SJCRH30 (cell line): ENCODE measurements around the gene RPP25. TPM values are rescaled to one million over a fixed set of nuclear protein-coding genes. Genes with fewer than 3 reads are reported as not detected.
"Not testable (repeated sequence)": the region's sequence is repeated elsewhere in the genome, so short reads cannot be mapped to it uniquely, and the experiment has no call there.

Source experiments
- DNase-seq, 2 experiments: peaks; one replicate each; pipeline ENCODE4 v3.0.0-alpha.2; 2015 to 2020
- H3K27ac ChIP-seq: fragments of 250-450 bp; sonication (Bioruptor Pico); 2 replicates; pipeline ENCODE4 v1.5.1; 2020; ENCODE audit warnings: mild to moderate bottlenecking, moderate library complexity
- H3K27me3 ChIP-seq: fragments of 250-450 bp; sonication (Bioruptor Pico); 2 replicates; pipeline ENCODE4 v1.5.1; 2020; ENCODE audit warnings: mild to moderate bottlenecking, moderate library complexity
- H3K36me3 ChIP-seq: fragments of 250-450 bp; sonication (Bioruptor Pico); 2 replicates; pipeline ENCODE4 v1.5.1; 2020; ENCODE audit warnings: mild to moderate bottlenecking, moderate library complexity
- H3K4me1 ChIP-seq: fragments of 250-450 bp; sonication (Bioruptor Pico); 2 replicates; pipeline ENCODE4 v1.5.1; 2020; ENCODE audit warnings: mild to moderate bottlenecking, moderate library complexity
- H3K4me3 ChIP-seq: fragments of 250-450 bp; sonication (Bioruptor Pico); 2 replicates; pipeline ENCODE4 v1.5.1; 2020; ENCODE audit warnings: mild to moderate bottlenecking, moderate library complexity
- H3K9me3 ChIP-seq: fragments of 250-450 bp; sonication (Bioruptor Pico); replicated peaks from 2 replicates; pipeline ENCODE4 v1.5.1; 2020; ENCODE audit warnings: mild to moderate bottlenecking, moderate library complexity
- total RNA-seq: library from RNA; depleted of rRNA; stranded (reverse); fragments of >200 nt; shearing (Covaris generic); gene quantifications from 2 replicates; pipeline ENCODE4 v1.2.3, GENCODE V29; 2014

RPP25 gene
- total RNA-seq, 1 experiment from 2014 or later, result 0.02 TPM

DNA sequence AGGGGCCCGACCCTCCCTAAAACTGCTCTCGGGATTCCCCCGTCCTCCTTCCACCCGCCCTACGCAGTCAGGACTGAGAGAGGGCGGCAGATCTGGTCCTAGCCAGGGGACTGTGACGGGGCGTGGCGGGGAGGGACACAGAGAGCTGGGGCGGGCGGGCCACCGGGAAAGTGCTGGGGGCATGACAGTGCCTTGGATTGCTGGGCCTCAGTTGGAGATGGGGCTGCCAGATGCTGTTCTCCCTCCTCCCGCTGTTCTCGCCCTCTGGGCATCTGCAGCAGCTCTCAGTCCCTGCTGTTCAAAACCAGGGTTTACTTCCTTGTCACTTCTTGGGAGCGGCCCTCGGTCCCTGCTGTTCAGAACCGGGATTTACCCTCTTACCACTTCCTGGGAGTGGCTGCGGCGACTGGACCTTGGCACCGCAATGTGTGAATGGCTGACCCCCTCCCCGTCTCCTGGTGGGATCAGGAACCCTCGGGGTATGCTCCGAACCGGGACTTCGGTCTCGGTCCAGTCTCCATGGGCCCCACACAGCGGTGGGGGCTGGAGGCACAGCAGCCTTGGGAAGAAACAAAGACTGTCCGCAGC, 1.8 kb upstream of the RPP25 start:
- H3K4me1 ChIP-seq, result peaks cover 6% of the 10 kb centered on the region; the same call in 1 of the 2 replicates
- H3K27ac ChIP-seq, result no peak overlapping the region
- no peaks in the 10 kb centered on the region for H3K36me3 ChIP-seq
- H3K27me3 ChIP-seq, result no peaks in the 10 kb centered on the region; the same call in 1 of the 2 replicates
- DNase-seq, result peak in 1 of 2 experiments; percentile 26
- no peak overlapping the region for H3K4me3 ChIP-seq
- H3K9me3 ChIP-seq, result no peaks in the 10 kb centered on the region

- Histone ChIP-seq H3K27ac (no peak overlapping the region), H3K27me3 (peaks cover 3% of the 10 kb centered on the region), H3K36me3 (no peaks in the 10 kb centered on the region), H3K4me1 (peaks cover 6% of the 10 kb centered on the region; the same call in 1 of the 2 replicates), H3K9me3 (no peaks in the 10 kb centered on the region), H3K4me3 (no peak overlapping the region)
- DNase-seq, result no peak
Observed at GRCh38 chr15:74957476-74958035, 984 bp upstream of the RPP25 start.

- no peak overlapping the region for H3K27ac ChIP-seq
- peaks cover 6% of the 10 kb centered on the region for H3K27me3 ChIP-seq
- H3K4me1 ChIP-seq, result peaks cover 6% of the 10 kb centered on the region; the same call in 1 of the 2 replicates
- no peak overlapping the region for H3K4me3 ChIP-seq
- DNase-seq, result no peak
- no peaks in the 10 kb centered on the region for H3K36me3 ChIP-seq
- no peaks in the 10 kb centered on the region for H3K9me3 ChIP-seq
Observed at GRCh38 chr15:74955796-74956647, 550 bp downstream of the RPP25 start.

- Histone ChIP-seq H3K4me3 (no peak overlapping the region), H3K27ac (no peak overlapping the region), H3K4me1 (peaks cover 6% of the 10 kb centered on the region; the same call in 1 of the 2 replicates), H3K36me3 (no peaks in the 10 kb centered on the region), H3K9me3 (no peaks in the 10 kb centered on the region), H3K27me3 (peaks cover 6% of the 10 kb centered on the region)
- DNase-seq, result no peak
Observed at GRCh38 chr15:74955017-74955416, 1.6 kb downstream of the RPP25 start.

DNA sequence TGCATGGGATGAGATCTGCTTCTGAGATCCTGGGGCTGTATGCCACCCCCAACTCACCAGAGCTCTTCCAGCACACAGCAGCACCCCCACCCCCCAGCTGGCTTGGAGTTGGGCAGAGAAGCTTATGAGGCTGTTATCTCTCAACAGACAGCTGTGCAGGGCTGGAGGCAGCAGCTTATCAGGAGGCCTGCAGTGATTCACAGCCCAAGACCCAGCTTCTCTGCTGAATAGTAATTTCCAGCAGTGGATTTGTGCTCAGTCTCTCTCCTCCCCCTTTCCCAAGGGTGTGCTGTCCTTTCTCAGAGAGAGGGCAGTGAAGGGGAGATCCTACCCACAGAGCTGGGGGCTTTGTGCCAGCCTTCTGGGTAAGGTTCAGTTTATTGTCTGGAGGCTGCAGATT, 2.1 kb downstream of the RPP25 start:
- no peak overlapping the region for H3K4me3 ChIP-seq
- DNase-seq, result peak in 1 of 2 experiments; percentile 52
- peaks cover 6% of the 10 kb centered on the region for H3K27me3 ChIP-seq
- H3K27ac ChIP-seq, result no peak overlapping the region
- H3K9me3 ChIP-seq, result no peaks in the 10 kb centered on the region
- peaks cover 6% of the 10 kb centered on the region; the same call in 1 of the 2 replicates for H3K4me1 ChIP-seq
- no peaks in the 10 kb centered on the region for H3K36me3 ChIP-seq

DNA sequence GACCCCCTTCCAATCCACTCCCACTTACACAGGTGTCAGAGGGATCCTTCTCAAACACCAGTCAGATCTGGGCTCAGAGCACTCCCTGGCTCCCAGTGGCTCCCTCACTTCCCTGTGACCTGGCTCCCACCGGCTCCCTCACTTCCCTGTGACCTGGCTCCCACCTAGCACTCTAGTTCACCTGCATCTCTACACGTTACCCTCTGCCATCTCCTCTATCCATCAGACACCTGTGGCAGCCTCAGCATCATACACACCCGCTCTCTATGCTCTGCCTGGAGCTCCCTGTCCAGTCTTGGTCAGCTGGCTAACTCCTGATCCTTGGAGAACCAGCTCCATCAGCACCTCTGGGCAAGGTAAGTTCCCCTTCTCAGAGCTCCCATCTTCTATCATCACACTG, 5.6 kb downstream of the RPP25 start:
- Histone ChIP-seq H3K27ac (no peak overlapping the region), H3K9me3 (no peaks in the 10 kb centered on the region), H3K36me3 (no peaks in the 10 kb centered on the region), H3K4me1 (peaks cover 6% of the 10 kb centered on the region; the same call in 1 of the 2 replicates), H3K4me3 (no peak overlapping the region), H3K27me3 (peaks cover 6% of the 10 kb centered on the region)
- DNase-seq, result no peak

- DNase-seq, result peak; percentile 65 to 89
- Histone ChIP-seq H3K4me3 (no peak overlapping the region), H3K9me3 (no peaks in the 10 kb centered on the region), H3K27me3 (peaks cover 6% of the 10 kb centered on the region), H3K27ac (no peak overlapping the region), H3K36me3 (no peaks in the 10 kb centered on the region), H3K4me1 (peaks cover 6% of the 10 kb centered on the region; the same call in 1 of the 2 replicates)
Observed at GRCh38 chr15:74950078-74950908, 6.3 kb downstream of the RPP25 start.

- Histone ChIP-seq H3K4me3 (peak within 1 kb of the TSS; percentile 91), H3K9me3 (no peaks in the 10 kb centered on the region), H3K27me3 (no peaks in the 10 kb centered on the region), H3K4me1 (no peaks in the 10 kb centered on the region), H3K27ac (peak within 1 kb of the TSS; percentile 74), H3K36me3 (0 out of 2 replicates have a peak, but pooled peaks cover 5% of the 10 kb centered on the region)
- peak; percentile 93 to 96 for DNase-seq
Observed at GRCh38 chr15:74937590-74938371, 18.8 kb downstream of the RPP25 start, which contains the start of gene COX5A. Gene COX5A (minus strand): TSS chr15:74938073. CDS start chr15:74938014, 59 bp downstream.

- H3K9me3 ChIP-seq, result no peaks in the 10 kb centered on the region
- no peaks in the 10 kb centered on the region for H3K4me1 ChIP-seq
- H3K27ac ChIP-seq, result peak overlapping the region; percentile 74
- H3K27me3 ChIP-seq, result no peaks in the 10 kb centered on the region
- DNase-seq, result no peak
- H3K36me3 ChIP-seq, result peaks cover 8% of the 10 kb centered on the region
- peak overlapping the region; percentile 91 for H3K4me3 ChIP-seq
Observed at GRCh38 chr15:74937272-74937589, 19.3 kb downstream of the RPP25 start.

DNA sequence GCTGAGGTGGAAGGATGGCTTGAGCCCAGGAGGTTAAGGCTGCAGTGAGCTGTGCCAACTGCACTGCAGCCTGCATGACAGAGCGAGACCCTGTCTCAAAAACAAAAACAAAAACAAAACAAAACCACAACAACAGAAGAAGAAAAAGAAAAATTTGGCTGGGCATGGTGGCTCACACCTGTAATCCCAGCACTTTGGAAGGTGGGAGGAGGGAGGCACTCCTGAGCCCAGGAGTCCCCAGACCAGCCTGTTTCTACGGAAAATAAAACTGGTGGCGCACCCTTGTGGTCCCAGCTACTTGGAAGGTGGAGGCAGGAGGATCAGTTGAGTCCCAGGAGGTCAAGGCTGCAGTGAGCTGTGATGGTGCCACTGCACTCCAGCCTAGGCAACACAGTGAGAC, 21.4 kb downstream of the RPP25 start:
- not testable (repeated sequence) for H3K4me3 ChIP-seq, H3K4me1 ChIP-seq, H3K27ac ChIP-seq, H3K27me3 ChIP-seq, H3K9me3 ChIP-seq
- DNase-seq, result peak in 1 of 2 experiments; percentile 28
- H3K36me3 ChIP-seq, result peaks cover 16% of the 10 kb centered on the region

- Histone ChIP-seq H3K36me3 (peaks cover 29% of the 10 kb centered on the region), H3K27me3 (no peaks in the 10 kb centered on the region), H3K9me3 (no peaks in the 10 kb centered on the region), H3K4me3 (no peak overlapping the region), H3K27ac (no peak overlapping the region), H3K4me1 (no peaks in the 10 kb centered on the region)
- no peak for DNase-seq
Observed at GRCh38 chr15:74933573-74933972, 23.0 kb downstream of the RPP25 start.

DNA sequence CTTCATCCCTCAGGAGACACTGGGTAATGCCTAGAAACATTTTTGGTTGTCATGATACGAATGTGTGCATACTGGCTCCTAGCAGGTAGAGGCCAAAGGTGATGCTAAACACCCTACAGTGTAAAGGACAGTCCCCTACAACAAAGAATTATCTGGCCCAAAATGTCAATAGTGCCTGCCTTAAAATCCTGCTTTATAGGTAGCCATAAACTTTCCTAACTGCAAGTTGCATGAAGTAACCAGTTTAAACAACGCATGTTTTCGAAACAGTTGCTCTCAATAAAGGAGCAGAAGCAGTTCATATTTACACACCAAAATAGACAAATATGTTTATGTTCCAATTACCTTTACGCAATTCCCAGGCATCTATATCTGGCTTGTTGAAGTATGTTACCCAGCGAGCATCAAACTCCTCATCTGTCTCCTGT, 27.8 kb downstream of the RPP25 start:
- Histone ChIP-seq H3K4me1 (no peaks in the 10 kb centered on the region), H3K36me3 (peaks cover 56% of the 10 kb centered on the region)
- DNase-seq, result no peak

GRCh38 chr15:74924525-74924924, 32.0 kb downstream of the RPP25 start:
- peaks cover 80% of the 10 kb centered on the region for H3K36me3 ChIP-seq
- no peak for DNase-seq
- H3K27ac ChIP-seq, result no peak overlapping the region
- H3K4me1 ChIP-seq, result no peaks in the 10 kb centered on the region
- no peaks in the 10 kb centered on the region for H3K9me3 ChIP-seq
- no peaks in the 10 kb centered on the region for H3K27me3 ChIP-seq
- no peak overlapping the region for H3K4me3 ChIP-seq

More for the DNA sequence above, 27.8 kb downstream of the RPP25 start:
- Histone ChIP-seq H3K9me3 (no peaks in the 10 kb centered on the region), H3K27me3 (no peaks in the 10 kb centered on the region), H3K4me3 (no peak overlapping the region), H3K27ac (no peak overlapping the region)

DNA sequence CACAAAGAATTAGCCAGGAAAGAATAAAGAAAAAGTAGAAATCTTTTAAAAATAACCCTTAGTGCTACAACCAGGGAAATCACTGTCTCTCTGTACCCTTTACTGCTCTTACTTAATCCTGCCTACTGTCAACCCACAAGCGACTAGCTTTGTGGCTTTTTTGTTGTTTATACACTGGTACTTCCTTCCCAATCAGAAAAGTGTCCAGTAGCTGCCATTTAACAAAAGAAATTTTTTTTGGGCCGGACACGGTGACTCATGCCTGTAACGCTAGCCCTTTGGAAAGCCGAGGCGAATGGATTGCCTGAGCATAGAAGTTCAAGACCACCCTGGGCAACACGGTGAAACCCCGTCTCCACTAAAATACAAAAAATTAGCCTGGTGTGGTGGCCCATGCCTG, 36.1 kb downstream of the RPP25 start:
- peaks cover 81% of the 10 kb centered on the region for H3K36me3 ChIP-seq
- H3K9me3 ChIP-seq, result no peaks in the 10 kb centered on the region
- no peaks in the 10 kb centered on the region for H3K4me1 ChIP-seq
- DNase-seq, result no peak
- H3K4me3 ChIP-seq, result no peak overlapping the region
- no peak overlapping the region for H3K27ac ChIP-seq
- no peaks in the 10 kb centered on the region for H3K27me3 ChIP-seq
